ENCODE data around the gene MID2. TPM values are rescaled to one million over a fixed set of nuclear protein-coding genes. Genes with fewer than 3 reads are reported as not detected.
"Not testable (repeated sequence)": the region's sequence is repeated elsewhere in the genome, so short reads cannot be mapped to it uniquely, and the experiment has no call there.

MID2 gene
- total RNA-seq, 2 experiments from 2014 or later, result not detected

- ChIA-PET CTCF (ENCODE audit: unreplicated experiment) (no interaction called here), POLR2A (no interaction called here)
- intact Hi-C loops (cut with micrococcal nuclease; ENCODE audit: unreplicated experiment), result no loop called here
- H4K20me1 ChIP-seq (ENCODE audit: insufficient read depth, low read length), result no peaks in the 10 kb centered on the region
- H3K79me2 ChIP-seq (ENCODE audit: insufficient read depth, low read depth, low read length), result no peaks in the 10 kb centered on the region
- no peak overlapping the region for H3K4me3 ChIP-seq (ENCODE audit: low read depth, low read length, poor library complexity, severe bottlenecking)
- no peak for DNase-seq (ENCODE audit: low spot score)
- no peaks in the 10 kb centered on the region for H3K36me3 ChIP-seq (ENCODE audit: insufficient read depth, low read length)
- TF ChIP-seq CTCF (conservative IDR thresholded peaks at IDR 0.05; ENCODE audit: low read length), result no peak
- TF ChIP-seq EZH2phosphoT487 (IDR thresholded peaks at IDR 0.05; ENCODE audit: borderline replicate concordance, low read depth, low read length), result no peak
- BruUV-seq (replicated peaks), result no TSS peak
- H3K27ac ChIP-seq (ENCODE audit: low read depth, low read length, poor library complexity, severe bottlenecking), result no peak overlapping the region
- no peak overlapping the region for H2AFZ ChIP-seq (ENCODE audit: low read length)
- no peaks in the 10 kb centered on the region for H3K9me2 ChIP-seq (ENCODE audit: insufficient read depth, low read length)
- H3K4me2 ChIP-seq (ENCODE audit: low read length), result no peak overlapping the region
- H3K9me3 ChIP-seq (ENCODE audit: low read length), result no peaks in the 10 kb centered on the region
- no peaks in the 10 kb centered on the region for H3K4me1 ChIP-seq (ENCODE audit: insufficient read depth, low read length, poor library complexity, severe bottlenecking)
Measured at GRCh38 chrX:107856289-107856688, 30.6 kb downstream of the MID2 start.

GRCh38 chrX:107857041-107857440, 31.4 kb downstream of the MID2 start:
- CTCF ChIA-PET (ENCODE audit: unreplicated experiment); H3K4me1 ChIP-seq (ENCODE audit: insufficient read depth, low read length, poor library complexity, severe bottlenecking); H3K79me2 ChIP-seq (ENCODE audit: insufficient read depth, low read depth, low read length); H3K4me2 ChIP-seq (ENCODE audit: low read length); H3K4me3 ChIP-seq (ENCODE audit: low read depth, low read length, poor library complexity, severe bottlenecking); BruUV-seq (replicated peaks); intact Hi-C loops (cut with micrococcal nuclease; ENCODE audit: unreplicated experiment); H4K20me1 ChIP-seq (ENCODE audit: insufficient read depth, low read length); H3K9me2 ChIP-seq (ENCODE audit: insufficient read depth, low read length); DNase-seq (ENCODE audit: low spot score); H3K36me3 ChIP-seq (ENCODE audit: insufficient read depth, low read length); H3K27ac ChIP-seq (ENCODE audit: low read depth, low read length, poor library complexity, severe bottlenecking); H2AFZ ChIP-seq (ENCODE audit: low read length); H3K9me3 ChIP-seq (ENCODE audit: low read length): not testable (repeated sequence)
- POLR2A ChIA-PET, result interaction anchor here (0.7 kb wide), 1 partner anchor 63 kb away, joined by 4 read pairs; no protein-coding TSS in a partner anchor

GRCh38 chrX:107857837-107858236, 32.2 kb downstream of the MID2 start:
- no peak overlapping the region for H2AFZ ChIP-seq (ENCODE audit: low read length)
- TF ChIP-seq EZH2phosphoT487 (IDR thresholded peaks at IDR 0.05; ENCODE audit: borderline replicate concordance, low read depth, low read length) (no peak), CTCF (conservative IDR thresholded peaks at IDR 0.05; ENCODE audit: low read length) (no peak)
- ChIA-PET CTCF (ENCODE audit: unreplicated experiment) (no interaction called here), POLR2A (interaction anchor here (0.7 kb wide), 1 partner anchor 62 kb away, joined by 4 read pairs; no protein-coding TSS in a partner anchor)
- intact Hi-C loops (cut with micrococcal nuclease; ENCODE audit: unreplicated experiment), result no loop called here
- H3K9me2 ChIP-seq (ENCODE audit: insufficient read depth, low read length), result no peaks in the 10 kb centered on the region
- no peak overlapping the region for H3K27ac ChIP-seq (ENCODE audit: low read depth, low read length, poor library complexity, severe bottlenecking)
- DNase-seq (ENCODE audit: low spot score), result no peak
- H4K20me1 ChIP-seq (ENCODE audit: insufficient read depth, low read length), result no peaks in the 10 kb centered on the region
- no peaks in the 10 kb centered on the region for H3K4me1 ChIP-seq (ENCODE audit: insufficient read depth, low read length, poor library complexity, severe bottlenecking)
- H3K79me2 ChIP-seq (ENCODE audit: insufficient read depth, low read depth, low read length), result no peaks in the 10 kb centered on the region
- H3K4me2 ChIP-seq (ENCODE audit: low read length), result no peak overlapping the region
- no peak overlapping the region for H3K4me3 ChIP-seq (ENCODE audit: low read depth, low read length, poor library complexity, severe bottlenecking)
- H3K9me3 ChIP-seq (ENCODE audit: low read length), result no peaks in the 10 kb centered on the region
- no peaks in the 10 kb centered on the region for H3K36me3 ChIP-seq (ENCODE audit: insufficient read depth, low read length)
- no TSS peak for BruUV-seq (replicated peaks)
